GM19238 (cell line): ENCODE results near the gene DYNC1LI1.
A peak's percentile ranks its signal among the peaks of the same experiment; 100 is the strongest.
"Not testable (repeated sequence)": the region's sequence is repeated elsewhere in the genome, so short reads cannot be mapped to it uniquely, and the experiment has no call there.

Source experiments
- DNase-seq: peaks from one replicate; pipeline ENCODE4 v3.0.0; 2011; ENCODE audit warnings: low spot score; ENCODE audit not compliant: insufficient read length

DYNC1LI1 gene

GRCh38 chr3:32540899-32541298, 29.8 kb downstream of the DYNC1LI1 start:
- no peak for DNase-seq

GRCh38 chr3:32532434-32532833, 38.2 kb downstream of the DYNC1LI1 start:
- no peak for DNase-seq

GRCh38 chr3:32531010-32531647, 39.5 kb downstream of the DYNC1LI1 start:
- no peak for DNase-seq

- DNase-seq, result no peak
These were observed 44.9 kb downstream of the DYNC1LI1 start for GRCh38 chr3:32525720-32526119.

GRCh38 chr3:32522682-32523081, 48.0 kb downstream of the DYNC1LI1 start:
- DNase-seq, result no peak

GRCh38 chr3:32518921-32519320, 51.7 kb downstream of the DYNC1LI1 start:
- DNase-seq, result not testable (repeated sequence)

- not testable (repeated sequence) for DNase-seq
These were observed 53.9 kb downstream of the DYNC1LI1 start for GRCh38 chr3:32516751-32517150.

- DNase-seq, result no peak
These were observed 59.7 kb downstream of the DYNC1LI1 start for GRCh38 chr3:32511005-32511404.

GRCh38 chr3:32510075-32510724, 60.5 kb downstream of the DYNC1LI1 start:
- peak; percentile 46 for DNase-seq

GRCh38 chr3:32508711-32509110, 61.9 kb downstream of the DYNC1LI1 start:
- DNase-seq, result no peak

- no peak for DNase-seq
These were observed 64.2 kb downstream of the DYNC1LI1 start for GRCh38 chr3:32506466-32506865.

- DNase-seq, result no peak
These were observed 67.7 kb downstream of the DYNC1LI1 start for GRCh38 chr3:32502946-32503286.

GRCh38 chr3:32502118-32502945, 68.3 kb downstream of the DYNC1LI1 start, which contains the start of gene CMTM6:
Gene CMTM6, minus strand, starts transcription at chr3:32502852. Its CDS starts 107 bp downstream, at chr3:32502745.
- peak; percentile 91 for DNase-seq

- DNase-seq, result no peak
These were observed 68.9 kb downstream of the DYNC1LI1 start for GRCh38 chr3:32501783-32502117.

GRCh38 chr3:32500880-32501782, 69.5 kb downstream of the DYNC1LI1 start:
- DNase-seq, result no peak

- DNase-seq, result no peak
These were observed 70.4 kb downstream of the DYNC1LI1 start for GRCh38 chr3:32500231-32500630.

GRCh38 chr3:32499585-32499984, 71.1 kb downstream of the DYNC1LI1 start:
- no peak for DNase-seq

GRCh38 chr3:32498992-32499391, 71.7 kb downstream of the DYNC1LI1 start:
- DNase-seq, result no peak

GRCh38 chr3:32498252-32498651, 72.4 kb downstream of the DYNC1LI1 start:
- no peak for DNase-seq

- DNase-seq, result no peak
These were observed 75.0 kb downstream of the DYNC1LI1 start for GRCh38 chr3:32495609-32496008.

- no peak for DNase-seq
These were observed 75.6 kb downstream of the DYNC1LI1 start for GRCh38 chr3:32495085-32495484.
